Endothelial cell of umbilical vein (primary cell): ENCODE results near the gene RASGRF2. TPM values are rescaled to one million over a fixed set of nuclear protein-coding genes. Genes with fewer than 3 reads are reported as not detected.

Experiments
- BruUV-seq: library from RNA; stranded (reverse); fragments of 400-500 nt; replicated peaks from 2 replicates; lab custom pipeline; 2021; lab: Mats Ljungman, UMichigan
- CTCF ChIA-PET: fragments of 300-600, 350-600 bp; sonication (Branson Sonifier 250); formaldehyde crosslinking; loops from one replicate; lab custom pipeline; 2021; ENCODE audit warnings: antibody characterized with exemption, inconsistent platforms; lab: Charles Lee
- POLR2A ChIA-PET: fragments of 300-600, 350-600 bp; sonication (Branson Sonifier 250); formaldehyde crosslinking; loops from one replicate; lab custom pipeline; 2021; ENCODE audit warnings: antibody characterized with exemption, inconsistent platforms; lab: Charles Lee
- DNase-seq: peaks from one replicate; pipeline ENCODE4 v3.0.0-alpha.2; 2011; ENCODE audit warnings: low read depth, low spot score
- FAIRE-seq: peaks from 2 replicates; lab custom pipeline; 2011; peaks lifted over from hg19 to GRCh38; lab: Jason Lieb, UNC
- H2AFZ ChIP-seq: 2 replicates; pipeline ENCODE4 v1.6.0; 2012; ENCODE audit warnings: low read depth, low read length, control low read depth, inconsistent platforms
- H3K27ac ChIP-seq: 2 replicates; pipeline ENCODE4 v1.5.1; 2011; ENCODE audit warnings: low read depth, mild to moderate bottlenecking, control low read depth, low read length, moderate library complexity; ENCODE audit not compliant: insufficient read depth
- H3K27me3 ChIP-seq, 2 experiments: 2 replicates each; pipeline versions ENCODE4 v1.6.0 to v1.6.1; 2011; ENCODE audit warnings: low read length in 2 of 2, mixed read lengths in 1 of 2; ENCODE audit not compliant: control insufficient read depth in 2 of 2, insufficient read depth in 2 of 2
- H3K36me3 ChIP-seq, 2 experiments: 2 replicates in 1 of 2; 3 replicates in 1 of 2; pipeline ENCODE4 v1.5.1; 2011; ENCODE audit warnings: low read length in 2 of 2, mild to moderate bottlenecking in 1 of 2, moderate library complexity in 1 of 2; ENCODE audit not compliant: control insufficient read depth in 2 of 2, insufficient read depth in 2 of 2; ENCODE audit errors: extremely low read depth in 1 of 2
- H3K4me1 ChIP-seq: 3 replicates; pipeline ENCODE4 v1.5.1; 2011; ENCODE audit warnings: mild to moderate bottlenecking, low read length; ENCODE audit not compliant: control insufficient read depth, insufficient read depth; ENCODE audit errors: extremely low read depth
- H3K4me2 ChIP-seq: 2 replicates; pipeline ENCODE4 v1.6.1; 2011; ENCODE audit warnings: low read length, control low read depth, mixed read lengths; ENCODE audit not compliant: insufficient read depth
- H3K4me3 ChIP-seq, 3 experiments: fragments of 200-600 bp in 1 of 3; sonication (generic), shearing (Covaris generic) in 1 of 3; replicated peaks in 1 of 3; 2 replicates each; pipeline ENCODE4 v1.5.1; 2011 to 2016; ENCODE audit warnings: control low read depth in 3 of 3, low read length in 3 of 3, mild to moderate bottlenecking in 2 of 3, inconsistent platforms in 1 of 3, low read depth in 1 of 3, moderate library complexity in 1 of 3; ENCODE audit not compliant: insufficient read depth in 1 of 3
- H3K79me2 ChIP-seq: 2 replicates; pipeline ENCODE4 v1.6.0; 2012; ENCODE audit warnings: low read length, inconsistent platforms; ENCODE audit not compliant: control insufficient read depth, insufficient read depth
- H3K9ac ChIP-seq: replicated peaks from 2 replicates; pipeline ENCODE3; 2011; ENCODE audit warnings: low read length, control low read depth; ENCODE audit not compliant: insufficient read depth; ENCODE audit errors: extremely low read depth
- H3K9me1 ChIP-seq: replicated peaks from 3 replicates; pipeline ENCODE4 v1.6.0; 2011; ENCODE audit warnings: mild to moderate bottlenecking, low read length; ENCODE audit not compliant: control insufficient read depth, insufficient read depth; ENCODE audit errors: extremely low read depth
- H3K9me3 ChIP-seq: replicated peaks from 2 replicates; pipeline ENCODE4 v1.5.1; 2012; ENCODE audit warnings: low read length, inconsistent platforms; ENCODE audit not compliant: control insufficient read depth, insufficient read depth
- H4K20me1 ChIP-seq: replicated peaks from 2 replicates; pipeline ENCODE3; 2011; ENCODE audit warnings: mild to moderate bottlenecking, low read length; ENCODE audit not compliant: control insufficient read depth, insufficient read depth; ENCODE audit errors: extremely low read depth
- EZH2 ChIP-seq: IDR thresholded peaks from 2 replicates; pipeline ENCODE4 v1.6.1; 2012; ENCODE audit warnings: borderline replicate concordance, low read depth, mild to moderate bottlenecking, moderate library complexity, low read length, inconsistent platforms; ENCODE audit not compliant: severe bottlenecking
- FOS ChIP-seq: IDR thresholded peaks from 2 replicates; pipeline ENCODE4 v1.6.1; 2011; ENCODE audit warnings: mild to moderate bottlenecking, low read length, moderate library complexity, borderline replicate concordance; ENCODE audit not compliant: insufficient read depth
- GATA2 ChIP-seq: IDR thresholded peaks from 2 replicates; pipeline ENCODE4 v1.7.0; 2011; ENCODE audit warnings: low read depth, mild to moderate bottlenecking, moderate library complexity, mixed read lengths, low read length; ENCODE audit not compliant: insufficient read length, insufficient read depth
- JUN ChIP-seq: IDR thresholded peaks from 2 replicates; pipeline ENCODE4 v1.6.1; 2011; ENCODE audit warnings: borderline replicate concordance, low read depth; ENCODE audit not compliant: insufficient read length, insufficient read depth
- MYC ChIP-seq: IDR thresholded peaks from one replicate; pipeline ENCODE4 v1.6.1; 2011; ENCODE audit warnings: mild to moderate bottlenecking, low read depth, low read length
- POLR2A ChIP-seq: IDR thresholded peaks from 2 replicates; pipeline ENCODE4 v1.6.1; 2012; ENCODE audit warnings: low read depth, mild to moderate bottlenecking, control low read depth, low read length
- POLR2AphosphoS5 ChIP-seq: IDR thresholded peaks from 2 replicates; pipeline ENCODE4 v1.6.1; 2012; ENCODE audit warnings: low read depth, mild to moderate bottlenecking, control low read depth, low read length, moderate library complexity; ENCODE audit not compliant: insufficient read depth
- dilution Hi-C: fragments of 300-500 bp; cut with MboI; formaldehyde crosslinking; loops from one replicate; pipeline ENCODE4 v1.15.0; 2019; ENCODE audit warnings: low sequenced_read_pairs; ENCODE audit not compliant: extremely low pct_ligation_motif_present
- intact Hi-C: fragments of 100-400 bp; cut with micrococcal nuclease; formaldehyde crosslinking; loops from one replicate; pipeline ENCODE4 v1.10.0; 2022
- polyA plus RNA-seq, 4 experiments: library from polyadenylated mRNA; depleted of rRNA in 3 of 4; stranded (reverse) in 3 of 4; unstranded in 1 of 4; fragments of >200 nt; gene quantifications; 2 replicates each; pipeline versions ENCODE4 v1.2.1 to v1.2.3, GENCODE V29; 2011 to 2012; ENCODE audit warnings: missing spikeins in 1 of 4
- total RNA-seq: library from RNA; stranded (reverse); gene quantifications from 2 replicates; pipeline ENCODE4 v1.2.3, GENCODE V29; 2021
- TF ChIP-seq, protein P1 (sequence below), 2 donors: IDR thresholded peaks; 1 replicate in 1 of 2; 2 replicates in 1 of 2; pipeline ENCODE4 v1.5.1; 2011; ENCODE audit warnings: low read length in 2 of 2, mild to moderate bottlenecking in 2 of 2, moderate library complexity in 2 of 2, control low read depth in 1 of 2, inconsistent platforms in 1 of 2, low read depth in 1 of 2; ENCODE audit not compliant: insufficient read depth in 1 of 2; ENCODE audit errors: extremely low read depth in 1 of 2
- TF ChIP-seq, protein P2 (sequence below): IDR thresholded peaks from 2 replicates; pipeline ENCODE4 v1.6.1; 2011; ENCODE audit not compliant: insufficient read depth, insufficient read length

Gene RASGRF2
- total and polyA plus RNA-seq, 2 donors (not counting 3 experiments of a cell fraction or from before 2014, with no cell fraction given) = 0.41 to 4.0 TPM

DNA sequence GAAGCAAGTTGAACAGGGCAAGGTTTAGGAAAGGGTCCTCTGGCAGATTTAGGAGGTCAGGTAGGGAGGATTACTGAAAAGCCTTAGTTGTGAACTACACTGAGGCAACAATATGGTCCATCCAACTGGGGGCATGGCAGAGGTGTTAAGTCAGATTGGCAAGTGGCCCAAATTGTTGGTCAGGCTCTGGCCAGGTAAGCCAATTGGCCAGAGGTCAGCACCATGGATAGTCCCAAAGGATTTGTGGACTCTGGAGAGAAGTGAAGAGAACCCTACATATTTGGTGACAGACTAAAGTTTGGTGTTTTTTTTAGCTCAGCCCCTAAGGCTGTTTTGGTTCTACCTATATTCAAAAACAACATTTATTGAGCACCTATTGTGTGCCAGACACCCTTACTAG, 39.1 kb upstream of the RASGRF2 start:
- Histone ChIP-seq H3K9me3 (no peaks in the 10 kb centered on the region), H3K9me1 (no peaks in the 10 kb centered on the region), H3K27me3 (no peaks in the 10 kb centered on the region), H3K4me3 (no peak overlapping the region), H3K4me1 (no peaks in the 10 kb centered on the region), H3K36me3 (no peaks in the 10 kb centered on the region), H4K20me1 (no peaks in the 10 kb centered on the region), H2AFZ (no peak overlapping the region), H3K79me2 (no peaks in the 10 kb centered on the region), H3K9ac (no peak overlapping the region), H3K4me2 (no peak overlapping the region), H3K27ac (no peak overlapping the region)
- intact Hi-C loops = no loop called here
- ChIA-PET CTCF (no interaction called here), POLR2A (no interaction called here)
- dilution Hi-C loops = no loop called here
- TF ChIP-seq POLR2A = no peak
- no peak for TF ChIP-seq JUN
- TF ChIP-seq POLR2AphosphoS5 = no peak
- TF ChIP-seq EZH2 = no peak
- TF ChIP-seq, protein P1, sequence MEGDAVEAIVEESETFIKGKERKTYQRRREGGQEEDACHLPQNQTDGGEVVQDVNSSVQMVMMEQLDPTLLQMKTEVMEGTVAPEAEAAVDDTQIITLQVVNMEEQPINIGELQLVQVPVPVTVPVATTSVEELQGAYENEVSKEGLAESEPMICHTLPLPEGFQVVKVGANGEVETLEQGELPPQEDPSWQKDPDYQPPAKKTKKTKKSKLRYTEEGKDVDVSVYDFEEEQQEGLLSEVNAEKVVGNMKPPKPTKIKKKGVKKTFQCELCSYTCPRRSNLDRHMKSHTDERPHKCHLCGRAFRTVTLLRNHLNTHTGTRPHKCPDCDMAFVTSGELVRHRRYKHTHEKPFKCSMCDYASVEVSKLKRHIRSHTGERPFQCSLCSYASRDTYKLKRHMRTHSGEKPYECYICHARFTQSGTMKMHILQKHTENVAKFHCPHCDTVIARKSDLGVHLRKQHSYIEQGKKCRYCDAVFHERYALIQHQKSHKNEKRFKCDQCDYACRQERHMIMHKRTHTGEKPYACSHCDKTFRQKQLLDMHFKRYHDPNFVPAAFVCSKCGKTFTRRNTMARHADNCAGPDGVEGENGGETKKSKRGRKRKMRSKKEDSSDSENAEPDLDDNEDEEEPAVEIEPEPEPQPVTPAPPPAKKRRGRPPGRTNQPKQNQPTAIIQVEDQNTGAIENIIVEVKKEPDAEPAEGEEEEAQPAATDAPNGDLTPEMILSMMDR (IDR thresholded peaks at IDR 0.05; ENCODE audit: extremely low read depth in 1 of 2, insufficient read depth in 1 of 2, low read depth in 1 of 2, low read length in 2 of 2) = no peak
- TF ChIP-seq, protein P2, sequence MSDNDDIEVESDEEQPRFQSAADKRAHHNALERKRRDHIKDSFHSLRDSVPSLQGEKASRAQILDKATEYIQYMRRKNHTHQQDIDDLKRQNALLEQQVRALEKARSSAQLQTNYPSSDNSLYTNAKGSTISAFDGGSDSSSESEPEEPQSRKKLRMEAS = no peak
- TF ChIP-seq MYC = no peak
- TF ChIP-seq GATA2 = no peak
- no peak for TF ChIP-seq FOS
- DNase-seq (no peak), FAIRE-seq (no peak)
- BruUV-seq = no TSS peak
